Measurements from ENCODE around the gene AGER. TPM values are rescaled to one million over a fixed set of nuclear protein-coding genes. Genes with fewer than 3 reads are reported as not detected.

AGER gene
- total RNA-seq, 2 experiments from 2014 or later: 27.6 to 29.4 TPM

- Mint-ChIP-seq H3K27me3 (no peaks in the 10 kb centered on the region), H3K36me3 (ENCODE audit: low read depth) (peaks cover 43% of the 10 kb centered on the region), H3K9me3 (no peaks in the 10 kb centered on the region), H3K4me3 (peak overlapping the region; percentile 34), H3K4me1 (peaks cover 46% of the 10 kb centered on the region), H3K27ac (peak overlapping the region; percentile 90)
- ChIA-PET CTCF (interaction anchor here (1.4 to 1.8 kb wide), 3 partner anchors 10 to 16 kb away, joined by 6 to 12 read pairs (median 8); partner anchors contain the start of genes GPSM3 and PBX2), POLR2A (interaction anchor here (1.4 to 8.0 kb wide), 3 partner anchors 11 to 665 kb away, joined by 3 to 155 read pairs (median 31); partner anchors contain the start of genes ATF6B, FKBPL, GPSM3 and PBX2)
- DNase-seq: no peak
Measured at GRCh38 chr6:32179766-32180405, 4.2 kb downstream of the AGER start.

GRCh38 chr6:32178547-32179440, 5.3 kb downstream of the AGER start:
- peak overlapping the region; percentile 91 for H3K4me3 Mint-ChIP-seq
- H3K4me1 Mint-ChIP-seq: peaks cover 54% of the 10 kb centered on the region
- H3K36me3 Mint-ChIP-seq (ENCODE audit: low read depth): peaks cover 37% of the 10 kb centered on the region
- no peaks in the 10 kb centered on the region for H3K9me3 Mint-ChIP-seq
- H3K27me3 Mint-ChIP-seq: no peaks in the 10 kb centered on the region
- ChIA-PET CTCF (interaction anchor here (1.4 to 1.8 kb wide), 3 partner anchors 11 to 17 kb away, joined by 6 to 12 read pairs (median 8); partner anchors contain the start of genes GPSM3 and PBX2), POLR2A (interaction anchor here (1.4 to 8.0 kb wide), 3 partner anchors 12 to 666 kb away, joined by 3 to 155 read pairs (median 31); partner anchors contain the start of genes ATF6B, FKBPL, GPSM3 and PBX2)
- no peak for DNase-seq
- H3K27ac Mint-ChIP-seq: peak overlapping the region; percentile 90

GRCh38 chr6:32177788-32178546, 6.1 kb downstream of the AGER start, which contains the start of gene RNF5:
RNF5 (plus strand) TSS chr6:32178405; CDS start chr6:32178512, 107 bp downstream.
- Mint-ChIP-seq H3K4me1 (peaks cover 62% of the 10 kb centered on the region), H3K27ac (peak within 1 kb of the TSS; percentile 90), H3K9me3 (no peaks in the 10 kb centered on the region), H3K36me3 (ENCODE audit: low read depth) (peaks cover 31% of the 10 kb centered on the region), H3K4me3 (peak within 1 kb of the TSS; percentile 91), H3K27me3 (no peaks in the 10 kb centered on the region)
- DNase-seq: peak; percentile 95
- ChIA-PET POLR2A (interaction anchor here (0.6 to 8.0 kb wide), 9 partner anchors 13 to 698 kb away, joined by 3 to 155 read pairs (median 3); partner anchors contain the start of genes ATF6B, DDX39B, DXO and EGFL8), CTCF (interaction anchor here (1.0 to 2.4 kb wide), 3 partner anchors 18 to 23 kb away, joined by 4 to 20 read pairs (median 12); no protein-coding TSS in a partner anchor)

- ChIA-PET CTCF (interaction anchor here (1.0 to 2.4 kb wide), 2 partner anchors 18 to 22 kb away, joined by 4 to 20 read pairs; no protein-coding TSS in a partner anchor), POLR2A (interaction anchor here (0.6 to 8.0 kb wide), 9 partner anchors 12 to 795 kb away, joined by 3 to 155 read pairs (median 3); partner anchors contain the start of genes ATF6B, DDX39B, DXO and EGFL8)
- peaks cover 66% of the 10 kb centered on the region for H3K4me1 Mint-ChIP-seq
- no peaks in the 10 kb centered on the region for H3K9me3 Mint-ChIP-seq
- peak overlapping the region; percentile 90 for H3K27ac Mint-ChIP-seq
- DNase-seq: peak; percentile 50
- H3K4me3 Mint-ChIP-seq: peak overlapping the region; percentile 91
- peaks cover 27% of the 10 kb centered on the region for H3K36me3 Mint-ChIP-seq (ENCODE audit: low read depth)
- no peaks in the 10 kb centered on the region for H3K27me3 Mint-ChIP-seq
Measured at GRCh38 chr6:32177183-32177787, 6.8 kb downstream of the AGER start.

GRCh38 chr6:32176476-32177182, 7.4 kb downstream of the AGER start:
- ChIA-PET POLR2A (interaction anchor here (0.6 to 8.0 kb wide), 8 partner anchors 15 to 795 kb away, joined by 3 to 155 read pairs (median 4); partner anchors contain the start of genes ATF6B, DXO, FKBPL and GPSM3), CTCF (interaction anchor here (0.5 to 2.4 kb wide), 3 partner anchors 16 to 203 kb away, joined by 3 to 20 read pairs (median 3); partner anchors contain the start of gene GPSM3)
- Mint-ChIP-seq H3K4me3 (peak overlapping the region; percentile 91), H3K36me3 (ENCODE audit: low read depth) (peaks cover 27% of the 10 kb centered on the region), H3K27ac (peak overlapping the region; percentile 90), H3K9me3 (no peaks in the 10 kb centered on the region), H3K27me3 (no peaks in the 10 kb centered on the region), H3K4me1 (peaks cover 66% of the 10 kb centered on the region)
- DNase-seq: no peak

GRCh38 chr6:32175711-32176475, 8.2 kb downstream of the AGER start, which contains the start of gene AGPAT1:
AGPAT1 (minus strand) TSS chr6:32176084; CDS start chr6:32171496, 4,588 bp downstream.
- H3K36me3 Mint-ChIP-seq (ENCODE audit: low read depth): peaks cover 23% of the 10 kb centered on the region
- peaks cover 68% of the 10 kb centered on the region for H3K4me1 Mint-ChIP-seq
- peak within 1 kb of the TSS; percentile 91 for H3K4me3 Mint-ChIP-seq
- H3K9me3 Mint-ChIP-seq: no peaks in the 10 kb centered on the region
- DNase-seq: peak; percentile 97
- H3K27ac Mint-ChIP-seq: peak within 1 kb of the TSS; percentile 90
- POLR2A ChIA-PET: interaction anchor here (0.6 to 8.0 kb wide), 4 partner anchors 15 to 796 kb away, joined by 3 to 155 read pairs (median 18); partner anchors contain the start of genes ATF6B, FKBPL, GPSM3 and PBX2
- no peaks in the 10 kb centered on the region for H3K27me3 Mint-ChIP-seq
- CTCF ChIA-PET: interaction anchor here (0.5 to 2.4 kb wide), 3 partner anchors 17 to 202 kb away, joined by 3 to 20 read pairs (median 3); partner anchors contain the start of gene GPSM3

GRCh38 chr6:32175322-32175710, 8.7 kb downstream of the AGER start:
- H3K9me3 Mint-ChIP-seq: no peaks in the 10 kb centered on the region
- ChIA-PET POLR2A (no interaction called here), CTCF (no interaction called here)
- peaks cover 23% of the 10 kb centered on the region for H3K36me3 Mint-ChIP-seq (ENCODE audit: low read depth)
- H3K4me1 Mint-ChIP-seq: peaks cover 62% of the 10 kb centered on the region
- peak overlapping the region; percentile 91 for H3K4me3 Mint-ChIP-seq
- no peak for DNase-seq
- H3K27me3 Mint-ChIP-seq: no peaks in the 10 kb centered on the region
- peak overlapping the region; percentile 51 for H3K27ac Mint-ChIP-seq

- no peaks in the 10 kb centered on the region for H3K27me3 Mint-ChIP-seq
- H3K36me3 Mint-ChIP-seq (ENCODE audit: low read depth): peaks cover 28% of the 10 kb centered on the region
- H3K27ac Mint-ChIP-seq: no peak overlapping the region
- H3K4me3 Mint-ChIP-seq: peak overlapping the region; percentile 91
- no peaks in the 10 kb centered on the region for H3K9me3 Mint-ChIP-seq
- CTCF ChIA-PET: no interaction called here
- H3K4me1 Mint-ChIP-seq: peaks cover 54% of the 10 kb centered on the region
- POLR2A ChIA-PET: no interaction called here
- DNase-seq: no peak
Measured at GRCh38 chr6:32174416-32174815, 9.6 kb downstream of the AGER start.

- no peak overlapping the region for H3K4me3 Mint-ChIP-seq
- no peaks in the 10 kb centered on the region for H3K27me3 Mint-ChIP-seq
- no peak overlapping the region for H3K27ac Mint-ChIP-seq
- CTCF ChIA-PET: no interaction called here
- no peaks in the 10 kb centered on the region for H3K9me3 Mint-ChIP-seq
- peaks cover 44% of the 10 kb centered on the region for H3K4me1 Mint-ChIP-seq
- H3K36me3 Mint-ChIP-seq (ENCODE audit: low read depth): peaks cover 28% of the 10 kb centered on the region
- no peak for DNase-seq
- POLR2A ChIA-PET: no interaction called here
Measured at GRCh38 chr6:32173051-32173727, 10.9 kb downstream of the AGER start.

- peaks cover 35% of the 10 kb centered on the region for H3K36me3 Mint-ChIP-seq (ENCODE audit: low read depth)
- H3K9me3 Mint-ChIP-seq: no peaks in the 10 kb centered on the region
- ChIA-PET CTCF (no interaction called here), POLR2A (interaction anchor here (1.0 kb wide), 1 partner anchor 19 kb away, joined by 3 read pairs; the partner anchor contains the start of gene PBX2)
- peaks cover 29% of the 10 kb centered on the region for H3K4me1 Mint-ChIP-seq
- no peaks in the 10 kb centered on the region for H3K27me3 Mint-ChIP-seq
- H3K27ac Mint-ChIP-seq: no peak overlapping the region
- DNase-seq: no peak
- H3K4me3 Mint-ChIP-seq: no peak overlapping the region
Measured at GRCh38 chr6:32171234-32171633, 12.8 kb downstream of the AGER start.

Data from activated CD4-positive, alpha-beta memory T cell treated with anti-CD3 and anti-CD28 coated beads, Interleukin-2, amount 10 ng/mL, durations not matched to agents 7 days and 5 days (primary cell).